ENCODE measurements around the gene RCSD1. TPM values are rescaled to one million over a fixed set of nuclear protein-coding genes. Genes with fewer than 3 reads are reported as not detected.

RCSD1 gene
- total and polyA plus RNA-seq, 8 donors: 6.0 to 43.7 (median 19.7) TPM

DNA sequence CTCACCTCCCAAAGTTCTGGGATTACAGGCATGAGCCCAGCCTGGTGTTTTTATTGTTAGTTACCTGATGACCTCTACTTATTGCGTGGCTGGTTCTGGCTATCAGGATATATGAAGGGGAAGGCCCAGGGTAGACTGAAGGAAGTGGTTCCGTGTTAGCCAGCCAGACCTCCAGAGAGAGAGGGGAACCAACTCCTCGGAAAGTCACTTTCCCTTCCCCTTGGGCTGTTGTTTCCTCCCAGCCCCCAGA is 2.5 kb upstream of the RCSD1 start:
- peak in 1 of 2 donors; percentile 41 for DNase-seq
- intact Hi-C loops (cut with DNase I; ENCODE audit: low total_unique reads): no loop called here
- peak overlapping the region in 4 of 5 donors; percentile 85 to 94 (median 90) for H3K27ac ChIP-seq
- H3K9me3 ChIP-seq: peaks cover 0 to 5% (median 0%) of the 10 kb centered on the region in 4 donors
- H3K4me1 ChIP-seq: peaks cover 25 to 38% (median 33%) of the 10 kb centered on the region in 4 donors
- H3K36me3 ChIP-seq: no peaks in the 10 kb centered on the region
- H3K4me3 ChIP-seq: no peak overlapping the region
- WGBS, 5 donors: 33 to 61% (median 39%) methylated on average over 3 of the region's 3 CpGs
- peaks cover 0 to 18% (median 4%) of the 10 kb centered on the region in 3 donors for H3K27me3 ChIP-seq
- TF ChIP-seq POLR2A (IDR thresholded peaks at IDR 0.05) (no peak), EP300 (IDR thresholded peaks at IDR 0.05) (no peak), POLR2AphosphoS5 (IDR thresholded peaks at IDR 0.05) (no peak)
- TF ChIP-seq, protein P1, sequence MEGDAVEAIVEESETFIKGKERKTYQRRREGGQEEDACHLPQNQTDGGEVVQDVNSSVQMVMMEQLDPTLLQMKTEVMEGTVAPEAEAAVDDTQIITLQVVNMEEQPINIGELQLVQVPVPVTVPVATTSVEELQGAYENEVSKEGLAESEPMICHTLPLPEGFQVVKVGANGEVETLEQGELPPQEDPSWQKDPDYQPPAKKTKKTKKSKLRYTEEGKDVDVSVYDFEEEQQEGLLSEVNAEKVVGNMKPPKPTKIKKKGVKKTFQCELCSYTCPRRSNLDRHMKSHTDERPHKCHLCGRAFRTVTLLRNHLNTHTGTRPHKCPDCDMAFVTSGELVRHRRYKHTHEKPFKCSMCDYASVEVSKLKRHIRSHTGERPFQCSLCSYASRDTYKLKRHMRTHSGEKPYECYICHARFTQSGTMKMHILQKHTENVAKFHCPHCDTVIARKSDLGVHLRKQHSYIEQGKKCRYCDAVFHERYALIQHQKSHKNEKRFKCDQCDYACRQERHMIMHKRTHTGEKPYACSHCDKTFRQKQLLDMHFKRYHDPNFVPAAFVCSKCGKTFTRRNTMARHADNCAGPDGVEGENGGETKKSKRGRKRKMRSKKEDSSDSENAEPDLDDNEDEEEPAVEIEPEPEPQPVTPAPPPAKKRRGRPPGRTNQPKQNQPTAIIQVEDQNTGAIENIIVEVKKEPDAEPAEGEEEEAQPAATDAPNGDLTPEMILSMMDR (IDR thresholded peaks at IDR 0.05): no peak

DNA sequence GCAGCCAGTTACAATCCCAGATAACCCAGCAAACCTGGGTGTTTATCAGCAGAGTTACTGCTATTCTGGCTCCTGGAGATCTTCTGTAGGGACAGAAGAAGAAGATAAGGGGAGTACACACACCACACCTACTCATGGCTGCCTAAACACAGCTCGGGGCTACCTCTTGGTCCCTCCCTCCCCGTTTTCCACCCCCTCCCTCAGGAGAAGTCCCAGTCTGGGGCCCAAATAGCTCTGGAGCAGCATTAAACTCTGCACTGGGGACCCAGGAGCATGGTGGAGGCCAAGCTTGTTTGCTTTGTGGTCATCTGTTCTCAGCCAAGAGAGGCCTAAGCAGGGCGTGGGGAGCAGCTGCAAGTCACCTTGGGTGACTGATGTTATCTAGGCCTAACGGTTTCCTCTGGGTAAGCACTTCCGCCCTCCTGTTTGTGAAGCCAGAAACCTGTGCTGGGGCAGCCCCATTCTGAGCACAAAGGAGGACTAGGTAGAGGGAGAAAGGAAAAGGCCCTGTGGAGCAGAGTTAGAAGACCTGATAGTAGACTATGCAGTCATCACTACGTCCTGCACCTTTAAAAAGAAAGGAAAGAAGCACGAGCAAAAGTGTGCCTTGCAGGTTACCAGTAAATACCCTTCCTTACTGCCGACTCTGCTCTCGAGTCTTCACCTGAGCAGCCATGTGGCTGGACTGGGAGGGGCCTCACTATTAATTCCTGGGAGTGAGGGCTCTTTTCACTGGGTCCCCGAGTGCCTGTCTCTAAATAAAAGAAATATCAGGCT is 2.0 kb upstream of the RCSD1 start:
- peak in 2 of 3 donors; percentile 38 to 40 for TF ChIP-seq POLR2AphosphoS5 (IDR thresholded peaks at IDR 0.05)
- TF ChIP-seq EP300 (IDR thresholded peaks at IDR 0.05): no peak
- peaks cover 0 to 18% (median 4%) of the 10 kb centered on the region in 3 donors for H3K27me3 ChIP-seq
- peak overlapping the region in 4 of 5 donors; percentile 85 to 94 (median 90) for H3K27ac ChIP-seq
- DNase-seq: peak; percentile 60 to 78
- H3K4me1 ChIP-seq: peaks cover 25 to 43% (median 36%) of the 10 kb centered on the region in 4 donors
- peaks cover 0 to 5% (median 0%) of the 10 kb centered on the region in 4 donors for H3K9me3 ChIP-seq
- H3K36me3 ChIP-seq: no peaks in the 10 kb centered on the region
- intact Hi-C loops (cut with DNase I; ENCODE audit: low total_unique reads): no loop called here
- 22 to 45% (median 35%) methylated on average over 10 of the region's 10 CpGs for WGBS, 5 donors
- no peak overlapping the region for H3K4me3 ChIP-seq

DNA sequence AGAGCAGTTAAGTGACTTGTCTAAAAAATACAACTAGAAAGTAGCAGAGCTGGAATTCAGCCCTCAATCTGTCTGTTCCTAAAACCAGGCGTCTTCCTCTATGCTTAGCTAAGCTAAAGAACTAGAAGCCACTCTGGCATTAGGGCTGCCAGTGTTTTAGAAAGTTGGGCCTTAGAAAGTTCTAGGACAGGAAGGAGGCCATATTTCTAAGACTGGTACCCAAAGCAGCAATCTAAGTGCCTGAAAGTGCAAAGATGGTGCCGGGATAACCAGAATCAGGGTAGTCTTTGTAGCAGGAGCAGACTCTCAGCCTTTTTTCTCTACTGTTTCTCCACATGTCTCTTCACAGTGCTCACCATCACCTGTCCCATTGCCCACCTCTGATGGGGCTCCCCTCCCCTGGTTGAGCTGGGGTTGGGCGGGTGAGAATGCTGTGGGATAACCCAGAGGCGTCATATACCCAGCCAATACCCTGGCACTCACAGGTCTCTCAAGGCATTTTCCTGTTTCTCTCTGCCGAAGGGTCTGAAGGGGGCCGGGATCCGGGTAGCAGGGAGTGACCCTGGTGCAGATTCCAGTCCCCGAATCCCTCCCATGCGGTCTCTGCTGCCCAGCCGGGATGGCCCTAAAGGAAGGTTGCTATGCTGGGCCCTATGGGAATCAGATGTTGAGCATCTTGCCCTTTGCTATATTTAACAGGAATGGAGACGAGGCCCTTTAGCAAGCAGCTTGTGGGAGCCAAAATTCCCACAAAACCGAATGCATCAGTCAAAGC is 1.1 kb upstream of the RCSD1 start:
- Histone ChIP-seq H3K9me3 (peaks cover 0 to 5% (median 0%) of the 10 kb centered on the region in 4 donors), H3K4me1 (peaks cover 25 to 50% (median 43%) of the 10 kb centered on the region in 4 donors), H3K36me3 (no peaks in the 10 kb centered on the region), H3K27me3 (peaks cover 0 to 18% (median 4%) of the 10 kb centered on the region in 3 donors), H3K4me3 (peak overlapping the region in 1 of 4 donors; percentile 63), H3K27ac (peak overlapping the region; percentile 5 to 94 (median 88))
- intact Hi-C loops (cut with DNase I; ENCODE audit: low total_unique reads): no loop called here
- TF ChIP-seq POLR2A (IDR thresholded peaks at IDR 0.05) (no peak), POLR2AphosphoS5 (IDR thresholded peaks at IDR 0.05) (no peak)
- TF ChIP-seq, protein P1 (IDR thresholded peaks at IDR 0.05): no peak
- DNase-seq: no peak
- 60 to 77% (median 65%) methylated on average over 12 of the region's 12 CpGs for WGBS, 5 donors

DNA sequence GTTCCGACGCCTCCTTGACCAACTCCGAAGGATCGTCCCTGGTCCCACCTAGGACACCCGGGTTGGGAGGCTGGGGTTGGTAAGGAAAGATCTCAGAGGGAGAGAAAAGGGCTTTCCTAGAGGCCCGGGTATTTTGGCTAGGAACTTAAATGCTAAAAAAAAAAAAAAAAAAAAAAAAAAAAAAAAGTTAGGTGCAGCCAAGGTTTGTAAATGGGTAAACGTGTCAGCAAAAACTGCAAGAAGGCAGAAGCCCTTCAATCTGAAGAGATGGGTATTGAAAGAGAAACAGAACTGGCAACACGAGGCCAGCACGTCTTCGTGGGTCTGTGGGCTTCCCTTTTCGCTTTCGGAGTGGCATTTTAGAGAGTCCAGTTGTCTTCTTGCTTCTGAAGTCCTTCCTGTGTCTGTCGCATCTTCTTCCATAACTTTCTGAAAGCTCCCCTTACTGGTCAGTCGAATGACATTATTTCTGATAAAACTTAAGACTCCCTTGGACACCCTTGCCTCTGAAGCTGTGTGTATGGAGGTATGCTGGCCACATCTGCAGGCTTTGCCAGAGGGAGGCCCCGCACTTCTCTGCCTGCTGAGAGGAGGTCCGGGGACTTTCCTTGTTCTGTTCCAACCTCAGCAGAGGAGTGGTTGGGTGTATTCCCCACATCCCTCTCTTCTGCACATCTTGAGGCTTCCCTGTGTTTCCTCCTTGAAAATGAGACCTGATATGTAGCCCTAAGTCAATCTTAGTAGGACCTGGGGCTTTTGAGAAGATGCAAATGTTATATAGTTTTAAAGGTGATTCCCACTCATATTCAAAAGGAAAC is 745 bp downstream of the RCSD1 start:
- Histone ChIP-seq H3K27me3 (peaks cover 0 to 18% (median 4%) of the 10 kb centered on the region in 3 donors), H3K4me1 (peaks cover 31 to 67% (median 50%) of the 10 kb centered on the region in 4 donors), H3K36me3 (no peaks in the 10 kb centered on the region), H3K4me3 (peak overlapping the region; percentile 51 to 72 (median 64)), H3K27ac (peak overlapping the region; percentile 82 to 94 (median 88)), H3K9me3 (no peaks in the 10 kb centered on the region)
- WGBS, 5 donors: 25 to 34% (median 32%) methylated on average over 16 of the region's 16 CpGs
- intact Hi-C loops (cut with DNase I; ENCODE audit: low total_unique reads): no loop called here
- no peak for DNase-seq
- TF ChIP-seq EP300 (IDR thresholded peaks at IDR 0.05) (no peak), POLR2AphosphoS5 (IDR thresholded peaks at IDR 0.05) (no peak), POLR2A (IDR thresholded peaks at IDR 0.05) (no peak)
- TF ChIP-seq, protein P1 (IDR thresholded peaks at IDR 0.05): no peak

Data from stomach (tissue), 9 donors.